CD14-positive monocyte (primary cell): ENCODE data around the gene PRAC1. TPM values are rescaled to one million over a fixed set of nuclear protein-coding genes. Genes with fewer than 3 reads are reported as not detected.

ENCODE experiments used
- DNase-seq, 3 donors: peaks; one replicate each; pipeline ENCODE4 v3.0.0-alpha.2; 2011 to 2022
- H2AFZ ChIP-seq: 2 replicates; pipeline ENCODE4 v1.6.0; 2012; ENCODE audit warnings: mild to moderate bottlenecking, low read depth, low read length, inconsistent platforms; ENCODE audit not compliant: insufficient read depth, poor library complexity, severe bottlenecking
- H3K27ac ChIP-seq, 2 donors: 1 replicate in 1 of 2; 2 replicates in 1 of 2; pipeline ENCODE4 v1.5.1; 2012 to 2013; ENCODE audit warnings: low read length in 2 of 2, control low read depth in 1 of 2, inconsistent platforms in 1 of 2, low read depth in 1 of 2, mild to moderate bottlenecking in 1 of 2
- H3K27me3 ChIP-seq, 2 donors: one replicate each; pipeline versions ENCODE4 v1.6.0 to v1.6.1; 2011 to 2013; ENCODE audit warnings: low read length in 2 of 2; ENCODE audit not compliant: control insufficient read depth in 2 of 2, insufficient read depth in 2 of 2
- H3K36me3 ChIP-seq, 2 donors: replicated peaks in 1 of 2; 1 replicate in 1 of 2; 2 replicates in 1 of 2; pipeline versions ENCODE4 v1.5.1 to v1.6.1; 2012 to 2013; ENCODE audit warnings: low read length in 2 of 2, control low read depth in 1 of 2, inconsistent platforms in 1 of 2, mild to moderate bottlenecking in 1 of 2; ENCODE audit not compliant: insufficient read depth in 2 of 2, control insufficient read depth in 1 of 2
- H3K4me1 ChIP-seq, 2 donors: 1 replicate in 1 of 2; 2 replicates in 1 of 2; pipeline versions ENCODE4 v1.5.1 to v1.6.1; 2012 to 2013; ENCODE audit warnings: low read length in 2 of 2, control low read depth in 1 of 2, inconsistent platforms in 1 of 2, mild to moderate bottlenecking in 1 of 2, moderate library complexity in 1 of 2; ENCODE audit not compliant: insufficient read depth in 2 of 2, control insufficient read depth in 1 of 2
- H3K4me2 ChIP-seq: replicated peaks from 2 replicates; pipeline ENCODE3; 2012; ENCODE audit warnings: low read length, moderate library complexity, mild to moderate bottlenecking; ENCODE audit not compliant: poor library complexity, severe bottlenecking; ENCODE audit errors: extremely low read depth
- H3K4me3 ChIP-seq, 3 experiments: fragments of 200-600 bp in 1 of 3; sonication (generic) in 1 of 3; replicated peaks in 1 of 3; 1 replicate in 2 of 3; 2 replicates in 1 of 3; pipeline ENCODE4 v1.5.1; 2011 to 2013; ENCODE audit warnings: low read length in 3 of 3, mild to moderate bottlenecking in 3 of 3, control low read depth in 2 of 3, low read depth in 2 of 3, inconsistent platforms in 1 of 3, moderate library complexity in 1 of 3
- H3K79me2 ChIP-seq: 2 replicates; pipeline ENCODE4 v1.6.0; 2012; ENCODE audit warnings: mild to moderate bottlenecking, control low read depth, inconsistent platforms, low read length, moderate library complexity; ENCODE audit not compliant: insufficient read depth
- H3K9ac ChIP-seq: 2 replicates; pipeline ENCODE4 v1.6.0; 2017; ENCODE audit warnings: low read length, mild to moderate bottlenecking; ENCODE audit not compliant: insufficient read depth, poor library complexity, severe bottlenecking
- H3K9me3 ChIP-seq, 2 donors: replicated peaks in 1 of 2; 1 replicate in 1 of 2; 2 replicates in 1 of 2; pipeline versions ENCODE4 v1.5.1 to v1.6.1; 2012 to 2013; ENCODE audit warnings: low read length in 2 of 2, control low read depth in 1 of 2; ENCODE audit not compliant: control insufficient read depth in 1 of 2, insufficient read depth in 1 of 2
- H4K20me1 ChIP-seq: 2 replicates; pipeline ENCODE4 v1.6.0; 2012; ENCODE audit warnings: mild to moderate bottlenecking, low read length, control low read depth, moderate library complexity; ENCODE audit not compliant: insufficient read depth
- H3K27ac Mint-ChIP-seq, 7 donors: one replicate each; pipeline ENCODE4 v1.8.0; 2020; ENCODE audit warnings: mild to moderate bottlenecking in 7 of 7, mixed read lengths in 7 of 7, moderate library complexity in 6 of 7, inconsistent platforms in 2 of 7
- H3K27me3 Mint-ChIP-seq, 3 donors: one replicate each; pipeline ENCODE4 v1.8.0; 2021 to 2022; ENCODE audit warnings: low read depth in 3 of 3, mild to moderate bottlenecking in 3 of 3, mixed read lengths in 3 of 3, moderate library complexity in 3 of 3, inconsistent platforms in 1 of 3
- H3K36me3 Mint-ChIP-seq, 2 donors: one replicate each; pipeline ENCODE4 v1.8.0; 2020; ENCODE audit warnings: mixed read lengths in 2 of 2, inconsistent platforms in 1 of 2, mild to moderate bottlenecking in 1 of 2
- H3K4me1 Mint-ChIP-seq: one replicate; pipeline ENCODE4 v1.8.0; 2020; ENCODE audit warnings: mild to moderate bottlenecking, mixed read lengths
- H3K4me3 Mint-ChIP-seq, 2 donors: one replicate each; pipeline ENCODE4 v1.8.0; 2020; ENCODE audit warnings: mild to moderate bottlenecking in 2 of 2, mixed read lengths in 2 of 2, moderate library complexity in 1 of 2
- H3K9me3 Mint-ChIP-seq, 7 donors: one replicate each; pipeline ENCODE4 v1.8.0; 2020 to 2022; ENCODE audit warnings: mixed read lengths in 7 of 7, mild to moderate bottlenecking in 6 of 7, moderate library complexity in 6 of 7, inconsistent platforms in 2 of 7
- WGBS: methylation state at CpG from one replicate; pipeline ENCODE4 v1.1.5; 2013; ENCODE audit warnings: missing lambda C conversion rate; ENCODE audit not compliant: insufficient coverage; 5-methylcytosine and 5-hydroxymethylcytosine counted together
- intact Hi-C, 2 donors: fragments of 100-400 bp; cut with micrococcal nuclease; formaldehyde crosslinking; loops; one replicate each; pipeline versions ENCODE4 v1.15.0 to v1.15.1; 2023
- polyA plus RNA-seq, 3 donors: library from polyadenylated mRNA; depleted of rRNA in 1 of 3; unstranded in 2 of 3; stranded (reverse) in 1 of 3; fragments of 300-500 nt in 2 of 3; fragments of >200 nt in 1 of 3; fragmentation: Illumina TruSeq in 2 of 3; gene quantifications; 1 replicate in 2 of 3; 2 replicates in 1 of 3; pipeline ENCODE4 v1.2.3, GENCODE V29; 2012 to 2021
- TF ChIP-seq, protein P1 (sequence below): fragments of 200-600 bp; IDR thresholded peaks from one replicate; pipeline ENCODE4 v1.8.0; 2022; ENCODE audit warnings: antibody characterized with exemption, mild to moderate bottlenecking

The PRAC1 gene
- polyA plus RNA-seq, 3 donors: not detected

- Mint-ChIP-seq H3K27ac (no peak overlapping the region), H3K4me3 (peak overlapping the region in 1 of 2 donors; percentile 52), H3K36me3 (no peaks in the 10 kb centered on the region), H3K4me1 (peaks cover 13% of the 10 kb centered on the region), H3K27me3 (peaks cover 36 to 58% (median 50%) of the 10 kb centered on the region in 3 donors), H3K9me3 (peaks cover 0 to 3% (median 0%) of the 10 kb centered on the region in 7 donors)
- no peak overlapping the region for H3K4me3 ChIP-seq
- H3K36me3 ChIP-seq: no peaks in the 10 kb centered on the region
- H3K4me1 ChIP-seq: peaks cover 11 to 12% of the 10 kb centered on the region in 2 donors
- H2AFZ ChIP-seq: no peak overlapping the region
- TF ChIP-seq, protein P1, sequence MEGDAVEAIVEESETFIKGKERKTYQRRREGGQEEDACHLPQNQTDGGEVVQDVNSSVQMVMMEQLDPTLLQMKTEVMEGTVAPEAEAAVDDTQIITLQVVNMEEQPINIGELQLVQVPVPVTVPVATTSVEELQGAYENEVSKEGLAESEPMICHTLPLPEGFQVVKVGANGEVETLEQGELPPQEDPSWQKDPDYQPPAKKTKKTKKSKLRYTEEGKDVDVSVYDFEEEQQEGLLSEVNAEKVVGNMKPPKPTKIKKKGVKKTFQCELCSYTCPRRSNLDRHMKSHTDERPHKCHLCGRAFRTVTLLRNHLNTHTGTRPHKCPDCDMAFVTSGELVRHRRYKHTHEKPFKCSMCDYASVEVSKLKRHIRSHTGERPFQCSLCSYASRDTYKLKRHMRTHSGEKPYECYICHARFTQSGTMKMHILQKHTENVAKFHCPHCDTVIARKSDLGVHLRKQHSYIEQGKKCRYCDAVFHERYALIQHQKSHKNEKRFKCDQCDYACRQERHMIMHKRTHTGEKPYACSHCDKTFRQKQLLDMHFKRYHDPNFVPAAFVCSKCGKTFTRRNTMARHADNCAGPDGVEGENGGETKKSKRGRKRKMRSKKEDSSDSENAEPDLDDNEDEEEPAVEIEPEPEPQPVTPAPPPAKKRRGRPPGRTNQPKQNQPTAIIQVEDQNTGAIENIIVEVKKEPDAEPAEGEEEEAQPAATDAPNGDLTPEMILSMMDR: no peak
- intact Hi-C loops: no loop called here
- WGBS: 88% methylated on average over 4 of the region's 6 CpGs
- DNase-seq: no peak
- peaks cover 18 to 25% of the 10 kb centered on the region in 2 donors for H3K27me3 ChIP-seq
- peaks cover 0 to under 1% of the 10 kb centered on the region in 2 donors for H3K9me3 ChIP-seq
- H3K27ac ChIP-seq: no peak overlapping the region
- no peak overlapping the region for H3K4me2 ChIP-seq
- no peaks in the 10 kb centered on the region for H4K20me1 ChIP-seq
- H3K9ac ChIP-seq: no peak overlapping the region
- H3K79me2 ChIP-seq: no peaks in the 10 kb centered on the region
Observed at GRCh38 chr17:48761114-48761513, 38.8 kb upstream of the PRAC1 start.

GRCh38 chr17:48760411-48760810 lies 38.1 kb upstream of the PRAC1 start:
- H3K27me3 ChIP-seq: peaks cover 24 to 32% of the 10 kb centered on the region in 2 donors
- peaks cover 42 to 63% (median 54%) of the 10 kb centered on the region in 3 donors for H3K27me3 Mint-ChIP-seq

More at GRCh38 chr17:48760411-48760810, 38.1 kb upstream of the PRAC1 start:
- TF ChIP-seq, protein P1: no peak
- H3K36me3 ChIP-seq: no peaks in the 10 kb centered on the region
- H3K4me2 ChIP-seq: no peak overlapping the region
- no peak overlapping the region for H3K27ac ChIP-seq
- intact Hi-C loops: no loop called here
- H3K4me1 ChIP-seq: peaks cover 18 to 19% of the 10 kb centered on the region in 2 donors
- no peaks in the 10 kb centered on the region for H3K36me3 Mint-ChIP-seq
- H2AFZ ChIP-seq: no peak overlapping the region
- H4K20me1 ChIP-seq: no peaks in the 10 kb centered on the region
- 32% methylated on average over 2 of the region's 4 CpGs for WGBS
- no peak overlapping the region for H3K4me3 Mint-ChIP-seq
- H3K9me3 Mint-ChIP-seq: peaks cover 0 to 3% (median 0%) of the 10 kb centered on the region in 7 donors
- DNase-seq: no peak
- H3K9ac ChIP-seq: no peak overlapping the region
- peaks cover 0 to 4% of the 10 kb centered on the region in 2 donors for H3K9me3 ChIP-seq
- H3K4me3 ChIP-seq: no peak overlapping the region
- H3K27ac Mint-ChIP-seq: no peak overlapping the region
- no peaks in the 10 kb centered on the region for H3K79me2 ChIP-seq
- H3K4me1 Mint-ChIP-seq: peaks cover 20% of the 10 kb centered on the region
